Neutrophil (primary cell): ENCODE results near the gene KRTAP5-7.

Source experiments
- H3K27ac ChIP-seq: fragments of 200-600 bp; sonication (generic); 2 replicates; pipeline ENCODE4 v1.5.1; 2016; ENCODE audit warnings: mild to moderate bottlenecking, moderate library complexity
- H3K27me3 ChIP-seq: fragments of 200-600 bp; sonication (generic); 2 replicates; pipeline ENCODE4 v1.6.0; 2016; ENCODE audit warnings: mild to moderate bottlenecking
- H3K36me3 ChIP-seq: fragments of 200-600 bp; sonication (generic); 2 replicates; pipeline ENCODE4 v1.5.1; 2017
- H3K4me1 ChIP-seq, 2 experiments: fragments of 200-600 bp in 1 of 2; sonication (generic) in 1 of 2; 1 replicate in 1 of 2; 2 replicates in 1 of 2; pipeline versions ENCODE4 v1.5.1 to v1.6.1; 2013 to 2016; ENCODE audit warnings: low read depth in 1 of 2, low read length in 1 of 2, mild to moderate bottlenecking in 1 of 2, moderate library complexity in 1 of 2; ENCODE audit not compliant: control insufficient read depth in 1 of 2, insufficient read depth in 1 of 2
- H3K4me3 ChIP-seq, 2 experiments: fragments of 200-600 bp in 1 of 2; sonication (generic) in 1 of 2; 1 replicate in 1 of 2; 2 replicates in 1 of 2; pipeline ENCODE4 v1.5.1; 2013 to 2016; ENCODE audit warnings: low read depth in 1 of 2, low read length in 1 of 2, mild to moderate bottlenecking in 1 of 2, moderate library complexity in 1 of 2
- H3K9me3 ChIP-seq: fragments of 200-600 bp; sonication (generic); 2 replicates; pipeline ENCODE4 v1.5.1; 2016
- CTCF ChIP-seq: fragments of 200-600 bp; sonication (generic); IDR thresholded peaks from 2 replicates; pipeline ENCODE4 v1.5.1; 2016; ENCODE audit warnings: antibody characterized with exemption

The KRTAP5-7 gene

DNA sequence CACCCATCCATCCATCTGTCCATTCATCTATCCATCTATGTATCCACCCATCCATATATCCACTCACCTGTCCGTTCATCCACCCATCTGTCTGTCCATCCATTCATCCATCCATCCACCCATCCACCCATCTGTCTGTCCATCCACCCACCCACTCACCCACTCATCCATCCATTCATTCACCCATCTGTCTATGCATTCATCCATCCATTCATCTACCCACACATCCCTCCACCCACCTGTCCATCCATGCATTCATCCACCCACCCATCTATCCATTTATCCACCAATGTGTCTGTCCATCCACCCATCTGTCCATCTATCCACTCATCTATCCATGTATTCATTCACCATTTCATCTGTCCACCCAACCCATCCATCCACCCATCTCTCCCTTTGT lies 40.7 kb upstream of the KRTAP5-7 start:
- Histone ChIP-seq H3K9me3 (no peaks in the 10 kb centered on the region), H3K4me3 (no peak overlapping the region), H3K27me3 (no peaks in the 10 kb centered on the region), H3K4me1 (no peaks in the 10 kb centered on the region), H3K27ac (no peak overlapping the region), H3K36me3 (peaks cover 97% of the 10 kb centered on the region)
- TF ChIP-seq CTCF = no peak

- Histone ChIP-seq H3K9me3 (no peaks in the 10 kb centered on the region), H3K27ac (no peak overlapping the region), H3K4me3 (no peak overlapping the region), H3K4me1 (no peaks in the 10 kb centered on the region), H3K27me3 (no peaks in the 10 kb centered on the region), H3K36me3 (peaks cover 97% of the 10 kb centered on the region)
- TF ChIP-seq CTCF = no peak
Measured at GRCh38 chr11:71488681-71489270, 38.3 kb upstream of the KRTAP5-7 start.

- Histone ChIP-seq H3K36me3 (peaks cover 97% of the 10 kb centered on the region), H3K4me1 (no peaks in the 10 kb centered on the region), H3K27ac (no peak overlapping the region), H3K27me3 (no peaks in the 10 kb centered on the region), H3K9me3 (no peaks in the 10 kb centered on the region), H3K4me3 (no peak overlapping the region)
- TF ChIP-seq CTCF = no peak
Measured at GRCh38 chr11:71489311-71490043, 37.6 kb upstream of the KRTAP5-7 start.

- no peak overlapping the region for H3K27ac ChIP-seq
Measured at GRCh38 chr11:71490044-71490730, 36.9 kb upstream of the KRTAP5-7 start.

More at GRCh38 chr11:71490044-71490730, 36.9 kb upstream of the KRTAP5-7 start:
- Histone ChIP-seq H3K36me3 (peaks cover 97% of the 10 kb centered on the region), H3K27me3 (no peaks in the 10 kb centered on the region), H3K9me3 (no peaks in the 10 kb centered on the region), H3K4me1 (no peaks in the 10 kb centered on the region), H3K4me3 (no peak overlapping the region)
- no peak for TF ChIP-seq CTCF
